Measurements from ENCODE around the gene VPS37C. TPM values are rescaled to one million over a fixed set of nuclear protein-coding genes. Genes with fewer than 3 reads are reported as not detected.

VPS37C gene
- total RNA-seq, result 12.9 and 16.2 TPM in 2 replicates

GRCh38 chr11:61161190-61162091 lies at the start of gene VPS37C:
VPS37C (minus strand) TSS chr11:61161426; CDS start chr11:61138829, 22,597 bp downstream.

GRCh38 chr11:61202950-61203746 lies 41.9 kb upstream of the VPS37C start, which contains the start of gene PGA3:
PGA3 (plus strand) TSS chr11:61203515; CDS start chr11:61203565, 50 bp downstream.

Other genes starting within 250 kb of the VPS37C start
- gene TMEM109, start 247.3 kb downstream of the VPS37C start, total RNA-seq, result 36.9 and 39.7 TPM in 2 replicates
- 5.9 and 6.6 TPM in 2 replicates for gene TMEM132A, start 237.0 kb downstream of the VPS37C start, total RNA-seq
- 4.5 and 8.1 TPM in 2 replicates for gene SLC15A3, start 209.2 kb downstream of the VPS37C start, total RNA-seq
- gene CD6, start 189.7 kb downstream of the VPS37C start, total RNA-seq, result not detected in 2 replicates
- not detected in 2 replicates for gene CD5, start 58.9 kb downstream of the VPS37C start, total RNA-seq
- 0.73 and 2.2 TPM in 2 replicates for gene PGA3, start 42.1 kb upstream of the VPS37C start, total RNA-seq
- gene PGA4, start 60.9 kb upstream of the VPS37C start, total RNA-seq, result under 0.01 and 0.37 TPM in 2 replicates
- 0.37 and 0.39 TPM in 2 replicates for gene PGA5, start 79.7 kb upstream of the VPS37C start, total RNA-seq
- gene VWCE, start 133.9 kb upstream of the VPS37C start, total RNA-seq, result 3.1 and 8.1 TPM in 2 replicates
- 241 and 273 TPM in 2 replicates for gene DDB1, start 171.7 kb upstream of the VPS37C start, total RNA-seq
- gene TKFC, start 171.8 kb upstream of the VPS37C start, total RNA-seq, result 23.9 and 29.1 TPM in 2 replicates
- 28.2 and 29.4 TPM in 2 replicates for gene CYB561A3, start 200.5 kb upstream of the VPS37C start, total RNA-seq
- 23.1 and 25.6 TPM in 2 replicates for gene TMEM138, start 200.9 kb upstream of the VPS37C start, total RNA-seq
- 4.7 and 5.1 TPM in 2 replicates for gene TMEM216, start 231.2 kb upstream of the VPS37C start, total RNA-seq

Measured in subcutaneous preadipocyte (primary cell).